HL-60 (cell line): ENCODE data around the gene ID2.

Experiments
- GABPA ChIP-seq: IDR thresholded peaks from 2 replicates; pipeline ENCODE4 v1.6.1; 2012; ENCODE audit warnings: low read depth
- POLR2AphosphoS5 ChIP-seq: IDR thresholded peaks from 2 replicates; pipeline ENCODE4 v1.6.1; 2012; ENCODE audit warnings: low read depth
- REST ChIP-seq: IDR thresholded peaks from 2 replicates; pipeline ENCODE4 v1.6.1; 2012; ENCODE audit warnings: low read depth; ENCODE audit not compliant: insufficient replicate concordance
- SPI1 ChIP-seq: IDR thresholded peaks from 2 replicates; pipeline ENCODE4 v1.6.1; 2012; ENCODE audit warnings: low read depth, mild to moderate bottlenecking, borderline replicate concordance
- TF ChIP-seq, protein P1 (sequence below): IDR thresholded peaks from one replicate; pipeline ENCODE4 v1.5.1; 2011; ENCODE audit warnings: low read length, control low read depth, inconsistent platforms; ENCODE audit not compliant: insufficient read depth

DNA sequence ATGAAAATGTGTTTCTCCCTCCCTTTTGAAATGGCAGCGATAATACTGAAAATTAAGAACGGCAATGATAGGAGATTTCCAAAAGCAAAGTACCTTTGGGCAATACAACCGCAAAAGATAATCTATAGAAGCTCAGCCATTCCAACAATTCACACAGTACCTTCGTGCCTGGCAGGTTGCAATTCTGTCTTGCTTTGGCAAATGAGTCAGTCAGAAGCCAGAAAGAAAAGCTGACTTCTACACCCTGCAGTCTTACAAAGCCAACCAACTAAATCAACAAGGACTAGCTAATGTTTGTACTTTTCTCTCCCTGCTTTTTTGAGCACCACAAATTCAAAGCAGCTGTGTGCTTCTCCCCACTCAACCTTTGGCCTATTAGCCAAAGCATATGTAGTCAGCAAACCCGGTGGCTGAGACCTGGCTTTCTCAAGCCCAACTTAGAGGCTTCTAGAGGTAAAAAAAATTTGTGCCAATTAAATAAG lies 25.7 kb upstream of the ID2 start:
- TF ChIP-seq REST: no peak
- TF ChIP-seq, protein P1, sequence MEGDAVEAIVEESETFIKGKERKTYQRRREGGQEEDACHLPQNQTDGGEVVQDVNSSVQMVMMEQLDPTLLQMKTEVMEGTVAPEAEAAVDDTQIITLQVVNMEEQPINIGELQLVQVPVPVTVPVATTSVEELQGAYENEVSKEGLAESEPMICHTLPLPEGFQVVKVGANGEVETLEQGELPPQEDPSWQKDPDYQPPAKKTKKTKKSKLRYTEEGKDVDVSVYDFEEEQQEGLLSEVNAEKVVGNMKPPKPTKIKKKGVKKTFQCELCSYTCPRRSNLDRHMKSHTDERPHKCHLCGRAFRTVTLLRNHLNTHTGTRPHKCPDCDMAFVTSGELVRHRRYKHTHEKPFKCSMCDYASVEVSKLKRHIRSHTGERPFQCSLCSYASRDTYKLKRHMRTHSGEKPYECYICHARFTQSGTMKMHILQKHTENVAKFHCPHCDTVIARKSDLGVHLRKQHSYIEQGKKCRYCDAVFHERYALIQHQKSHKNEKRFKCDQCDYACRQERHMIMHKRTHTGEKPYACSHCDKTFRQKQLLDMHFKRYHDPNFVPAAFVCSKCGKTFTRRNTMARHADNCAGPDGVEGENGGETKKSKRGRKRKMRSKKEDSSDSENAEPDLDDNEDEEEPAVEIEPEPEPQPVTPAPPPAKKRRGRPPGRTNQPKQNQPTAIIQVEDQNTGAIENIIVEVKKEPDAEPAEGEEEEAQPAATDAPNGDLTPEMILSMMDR: no peak
- no peak for TF ChIP-seq POLR2AphosphoS5
- TF ChIP-seq GABPA: no peak
- TF ChIP-seq SPI1: no peak
